Spleen (tissue), 7 donors: Measurements from ENCODE around the gene TANC1.

Experiments used
- CTCF ChIP-seq, 11 experiments: fragments of 200-600 bp in 7 of 11; fragments of 450-650 bp in 4 of 11; sonication (generic) in 4 of 11; IDR thresholded peaks in 8 of 11; conservative IDR thresholded peaks in 3 of 11; 1 replicate in 7 of 11; 2 replicates in 4 of 11; pipeline versions ENCODE4 v1.4.0 to v1.8.0; 2016 to 2021; ENCODE audit warnings: antibody characterized with exemption in 11 of 11, inconsistent platforms in 4 of 11, mild to moderate bottlenecking in 1 of 11
- POLR2A ChIP-seq, 3 donors: fragments of 450-650 bp; IDR thresholded peaks; one replicate each; pipeline ENCODE4 v1.5.1; 2017; ENCODE audit warnings: antibody characterized with exemption in 3 of 3, mild to moderate bottlenecking in 1 of 3
- POLR2AphosphoS5 ChIP-seq, 3 donors: sonication (generic); formaldehyde crosslinking; IDR thresholded peaks; one replicate each; pipeline ENCODE4 v1.5.1; 2017; ENCODE audit warnings: antibody characterized with exemption in 3 of 3
- donor health status: DM: no; HTN: no; CAD: no; lungs with moderate emphysema.
- donor health status: DM: no; HTN: no; CAD: no.
- donor health status: DM: no; HTN: no; CAD: no.

DNA sequence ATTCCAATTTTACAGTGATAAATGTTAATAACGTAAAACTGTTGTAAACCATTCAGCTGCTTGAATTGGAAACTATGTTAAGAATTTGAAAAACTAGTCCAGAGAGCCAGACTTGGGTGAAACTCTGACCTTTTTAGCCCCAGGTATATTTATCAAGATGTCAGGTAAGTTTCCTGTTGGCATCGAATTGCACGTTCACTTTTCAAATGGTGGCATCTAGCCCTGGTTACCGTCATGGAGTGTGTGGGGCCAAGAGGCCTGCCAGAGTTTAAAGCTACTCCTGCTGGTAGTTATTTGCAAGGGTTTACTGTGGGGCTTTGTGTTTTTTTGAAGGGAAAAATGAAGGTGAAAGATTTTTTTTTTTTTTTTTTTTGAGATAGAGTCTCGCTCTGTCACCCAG is 208.1 kb downstream of the TANC1 start:
- no peak for TF ChIP-seq CTCF (IDR thresholded peaks at IDR 0.05 in 8 of 11, conservative IDR thresholded peaks at IDR 0.05 in 3 of 11)
- no peak for TF ChIP-seq POLR2AphosphoS5 (IDR thresholded peaks at IDR 0.05)
- TF ChIP-seq POLR2A (IDR thresholded peaks at IDR 0.05): no peak
